Measurements from ENCODE around the gene SEC16A.

Gene SEC16A

DNA sequence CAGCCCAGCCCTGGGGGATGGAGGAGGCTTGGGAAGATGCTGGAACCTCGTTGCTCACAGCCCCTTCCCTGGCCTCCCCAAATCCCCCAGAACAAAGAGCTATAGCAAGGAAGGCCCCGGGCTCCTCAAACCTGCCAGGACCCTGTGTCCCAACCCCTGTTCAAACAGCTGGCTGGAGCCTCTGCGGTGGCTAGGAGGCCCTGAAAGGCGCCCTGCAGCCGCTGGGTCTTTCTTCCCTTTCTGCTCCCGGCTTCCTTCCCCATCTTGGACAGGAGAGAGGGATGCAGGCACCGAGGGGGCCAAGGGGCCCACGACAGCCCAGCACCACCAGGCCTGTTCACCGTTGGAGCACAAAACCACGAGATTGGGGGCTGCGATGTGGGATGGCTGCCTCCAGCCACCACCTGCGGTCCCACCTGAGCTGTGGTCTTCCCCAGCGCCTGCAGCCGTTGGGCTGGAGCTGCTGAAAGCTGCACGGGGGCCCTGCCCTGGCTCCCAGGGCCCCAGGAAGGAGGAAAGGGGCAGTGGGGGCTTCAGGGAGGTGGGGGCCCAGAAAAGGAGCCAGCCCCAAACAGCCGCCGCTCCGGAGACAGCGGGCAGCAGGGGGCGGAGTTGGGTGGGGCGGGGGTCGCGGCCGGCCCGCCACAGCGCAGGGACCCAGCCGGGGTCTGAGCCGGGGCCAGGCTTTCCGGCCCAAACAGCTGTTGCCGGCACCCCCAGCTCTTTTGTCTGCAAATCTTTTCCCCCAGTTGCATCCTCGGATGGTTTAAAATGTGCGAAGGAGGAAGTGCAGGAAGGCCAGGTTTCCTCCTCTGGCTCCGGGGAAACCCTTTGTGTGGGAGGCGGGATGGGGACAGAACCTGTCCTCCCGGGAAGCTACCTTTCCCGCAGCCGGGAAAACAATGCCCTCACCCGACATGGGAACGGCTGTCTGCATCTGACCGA, 46.9 kb upstream of the SEC16A start:
- TF ChIP-seq, protein P1, sequence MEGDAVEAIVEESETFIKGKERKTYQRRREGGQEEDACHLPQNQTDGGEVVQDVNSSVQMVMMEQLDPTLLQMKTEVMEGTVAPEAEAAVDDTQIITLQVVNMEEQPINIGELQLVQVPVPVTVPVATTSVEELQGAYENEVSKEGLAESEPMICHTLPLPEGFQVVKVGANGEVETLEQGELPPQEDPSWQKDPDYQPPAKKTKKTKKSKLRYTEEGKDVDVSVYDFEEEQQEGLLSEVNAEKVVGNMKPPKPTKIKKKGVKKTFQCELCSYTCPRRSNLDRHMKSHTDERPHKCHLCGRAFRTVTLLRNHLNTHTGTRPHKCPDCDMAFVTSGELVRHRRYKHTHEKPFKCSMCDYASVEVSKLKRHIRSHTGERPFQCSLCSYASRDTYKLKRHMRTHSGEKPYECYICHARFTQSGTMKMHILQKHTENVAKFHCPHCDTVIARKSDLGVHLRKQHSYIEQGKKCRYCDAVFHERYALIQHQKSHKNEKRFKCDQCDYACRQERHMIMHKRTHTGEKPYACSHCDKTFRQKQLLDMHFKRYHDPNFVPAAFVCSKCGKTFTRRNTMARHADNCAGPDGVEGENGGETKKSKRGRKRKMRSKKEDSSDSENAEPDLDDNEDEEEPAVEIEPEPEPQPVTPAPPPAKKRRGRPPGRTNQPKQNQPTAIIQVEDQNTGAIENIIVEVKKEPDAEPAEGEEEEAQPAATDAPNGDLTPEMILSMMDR (IDR thresholded peaks at IDR 0.05; ENCODE audit: low read depth, low read length, missing control alignments) = no peak
- no peak for DNase-seq
- no peak overlapping the region for H3K4me3 ChIP-seq (ENCODE audit: low read depth, low read length)
- in situ Hi-C loops (cut with HindIII; ENCODE audit: low pct_ligation_motif_present, low sequenced_read_pairs) = no loop called here
- H3K27me3 ChIP-seq (replicated peaks) = no peaks in the 10 kb centered on the region
- no peak overlapping the region for H3K27ac ChIP-seq
- H3K36me3 ChIP-seq (replicated peaks) = peaks cover 5% of the 10 kb centered on the region

DNA sequence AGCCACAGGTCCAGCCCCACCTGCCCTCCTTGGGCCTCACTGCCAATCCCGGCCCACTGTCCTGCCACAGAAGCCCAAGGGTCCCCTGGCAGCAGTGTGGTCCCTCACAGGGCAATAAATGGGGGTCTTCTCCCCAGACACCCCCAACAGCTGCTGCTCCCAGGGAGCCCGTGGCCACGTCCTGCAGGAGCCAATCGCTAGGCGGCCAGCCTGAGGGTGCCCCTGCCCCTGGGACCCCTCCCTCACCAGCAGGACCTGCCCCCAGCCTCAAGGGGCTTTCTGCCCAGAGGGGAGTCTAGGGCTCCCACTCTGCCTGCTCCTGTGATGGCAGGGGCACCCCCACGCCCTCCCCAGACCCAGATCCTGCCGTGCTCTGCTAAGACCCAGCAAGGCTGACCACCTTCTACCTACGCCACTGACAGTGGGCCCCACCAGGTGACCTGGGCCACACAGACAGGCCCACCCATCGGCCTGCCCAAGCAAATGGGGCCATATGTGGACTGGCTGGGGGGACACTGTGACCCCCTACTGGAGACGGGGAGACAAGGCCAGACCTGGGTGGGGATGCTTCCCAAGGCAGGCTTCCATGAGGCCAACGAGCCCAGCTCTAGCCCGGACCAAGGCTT, 46.0 kb upstream of the SEC16A start:
- H3K36me3 ChIP-seq (replicated peaks) = peaks cover 4% of the 10 kb centered on the region
- TF ChIP-seq, protein P1 (IDR thresholded peaks at IDR 0.05; ENCODE audit: low read depth, low read length, missing control alignments) = no peak
- in situ Hi-C loops (cut with HindIII; ENCODE audit: low pct_ligation_motif_present, low sequenced_read_pairs) = no loop called here
- H3K27me3 ChIP-seq (replicated peaks) = no peaks in the 10 kb centered on the region
- no peak overlapping the region for H3K27ac ChIP-seq
- no peak for DNase-seq
- no peak overlapping the region for H3K4me3 ChIP-seq (ENCODE audit: low read depth, low read length)

DNA sequence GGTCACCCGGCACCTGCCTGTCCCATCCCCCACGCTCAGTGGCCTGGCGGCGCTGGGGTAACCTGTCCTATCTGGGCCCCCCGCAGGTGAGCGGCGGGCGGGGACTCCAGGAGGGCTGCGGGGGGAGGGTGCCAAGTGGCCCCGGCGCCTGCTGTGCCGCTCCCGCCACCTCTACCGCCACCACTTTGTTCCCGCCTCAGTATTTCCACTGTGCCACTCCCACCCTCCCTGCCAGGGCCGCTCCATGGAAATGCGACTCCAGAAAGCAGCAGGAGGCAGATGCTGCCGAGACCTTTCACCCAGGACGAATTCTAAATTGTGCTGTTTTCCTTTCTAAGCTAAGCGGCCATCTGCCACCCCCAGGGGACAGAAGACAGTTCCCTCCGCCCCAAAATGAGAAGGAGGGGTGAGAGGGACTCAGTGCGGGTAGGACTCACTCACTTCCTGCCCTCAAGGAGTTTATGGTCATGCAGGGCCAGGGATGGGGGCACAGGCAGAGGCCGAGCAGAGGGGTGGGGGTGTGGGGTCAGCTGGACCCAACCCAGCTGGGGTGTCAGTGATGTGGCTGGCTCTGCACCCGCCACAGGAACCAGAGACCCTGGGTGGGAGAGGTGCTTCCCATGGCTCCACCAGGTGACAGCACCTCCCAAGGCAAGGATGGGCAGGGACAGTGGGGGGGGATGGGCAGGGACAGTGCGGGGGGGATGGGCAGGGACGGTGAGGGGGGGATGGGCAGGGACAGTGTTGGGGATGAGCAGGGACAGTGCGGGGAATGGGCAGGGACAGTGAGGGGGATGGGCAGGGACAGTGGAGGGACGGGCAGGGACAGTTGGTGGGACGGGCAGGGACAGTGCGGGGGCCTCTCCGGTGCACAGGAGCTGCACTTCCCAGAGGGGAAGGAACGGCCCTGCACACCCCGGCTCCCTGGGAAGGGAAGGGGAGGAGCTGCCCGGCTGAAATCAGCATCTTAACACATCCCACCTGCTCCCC, 45.2 kb upstream of the SEC16A start:
- H3K27ac ChIP-seq = no peak overlapping the region
- H3K27me3 ChIP-seq (replicated peaks) = no peaks in the 10 kb centered on the region
- no peak overlapping the region for H3K4me3 ChIP-seq (ENCODE audit: low read depth, low read length)
- DNase-seq = no peak
- in situ Hi-C loops (cut with HindIII; ENCODE audit: low pct_ligation_motif_present, low sequenced_read_pairs) = no loop called here
- TF ChIP-seq, protein P1 (IDR thresholded peaks at IDR 0.05; ENCODE audit: low read depth, low read length, missing control alignments) = no peak
- no peaks in the 10 kb centered on the region for H3K36me3 ChIP-seq (replicated peaks)

DNA sequence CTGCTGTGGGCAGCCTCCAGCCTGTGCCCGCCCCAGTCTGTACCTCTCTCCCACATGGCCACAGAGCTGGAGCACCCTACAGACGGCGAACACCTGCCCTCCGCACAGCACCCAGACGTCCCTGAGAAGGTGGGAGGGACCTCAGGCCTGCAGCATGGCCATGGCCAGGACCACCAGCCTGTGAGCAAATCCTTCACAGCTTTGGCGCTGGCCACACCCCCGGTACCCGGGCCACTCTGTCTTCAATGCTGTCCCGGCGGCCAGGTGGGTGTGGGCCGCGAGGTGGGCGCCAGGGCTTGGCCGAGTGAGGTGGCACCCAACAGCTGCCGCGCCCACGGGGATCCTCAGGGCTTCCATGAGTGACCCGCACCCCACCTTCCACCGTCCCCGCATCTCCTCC, 44.3 kb upstream of the SEC16A start:
- TF ChIP-seq, protein P1 (IDR thresholded peaks at IDR 0.05; ENCODE audit: low read depth, low read length, missing control alignments) = no peak
- Histone ChIP-seq H3K36me3 (replicated peaks) (no peaks in the 10 kb centered on the region), H3K27me3 (replicated peaks) (no peaks in the 10 kb centered on the region), H3K4me3 (ENCODE audit: low read depth, low read length) (no peak overlapping the region), H3K27ac (no peak overlapping the region)
- in situ Hi-C loops (cut with HindIII; ENCODE audit: low pct_ligation_motif_present, low sequenced_read_pairs) = no loop called here
- no peak for DNase-seq

- TF ChIP-seq, protein P1 (IDR thresholded peaks at IDR 0.05; ENCODE audit: low read depth, low read length, missing control alignments) = no peak
- H3K27ac ChIP-seq = no peak overlapping the region
- H3K4me3 ChIP-seq (ENCODE audit: low read depth, low read length) = no peak overlapping the region
- DNase-seq = no peak
- no peaks in the 10 kb centered on the region for H3K36me3 ChIP-seq (replicated peaks)
- in situ Hi-C loops (cut with HindIII; ENCODE audit: low pct_ligation_motif_present, low sequenced_read_pairs) = no loop called here
- no peaks in the 10 kb centered on the region for H3K27me3 ChIP-seq (replicated peaks)
These were observed 43.8 kb upstream of the SEC16A start for GRCh38 chr9:136526625-136527066.

All from brain microvascular endothelial cell (primary cell).